ENCODE results near the gene RBM28.

Gene RBM28

DNA sequence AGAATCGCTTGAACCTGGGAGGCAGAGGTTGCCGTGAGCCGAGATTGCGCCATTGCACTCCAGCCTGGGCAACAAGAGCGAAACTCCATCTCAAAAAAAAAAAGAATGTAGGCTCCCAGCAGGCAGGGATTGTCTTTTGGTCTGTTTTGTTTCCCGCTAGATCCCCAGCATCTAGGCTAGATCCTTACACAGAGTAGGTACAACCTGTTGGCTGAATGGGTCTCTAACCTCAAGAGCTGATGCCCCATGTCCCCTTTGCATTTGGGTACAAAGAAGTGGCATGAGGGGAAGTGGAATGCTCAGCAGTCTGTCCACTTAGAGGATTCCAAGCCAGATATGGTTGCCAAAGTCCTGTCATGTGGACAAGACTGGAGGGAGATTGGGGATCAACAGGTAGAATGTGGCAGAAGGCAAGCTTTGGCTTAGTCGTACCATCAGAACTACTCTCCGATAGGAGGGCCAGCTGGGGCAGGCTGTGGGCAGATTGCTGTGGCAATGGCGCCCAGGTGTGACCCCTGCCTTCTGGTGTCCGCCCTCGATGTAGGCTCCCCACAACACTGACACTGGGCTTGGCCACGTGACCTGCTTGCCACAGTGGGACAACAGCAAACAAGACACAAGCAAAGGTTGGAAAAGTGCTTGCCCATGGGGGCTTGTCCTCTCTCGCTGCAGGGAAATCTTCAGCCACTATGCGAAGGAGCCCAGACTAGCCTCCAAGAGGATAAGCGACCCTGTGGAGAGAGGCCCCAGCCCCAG is 81.3 kb downstream of the RBM28 start:
- DNase-seq (ENCODE audit: low read depth in 2 of 3, low spot score in 2 of 3) = no peak

DNA sequence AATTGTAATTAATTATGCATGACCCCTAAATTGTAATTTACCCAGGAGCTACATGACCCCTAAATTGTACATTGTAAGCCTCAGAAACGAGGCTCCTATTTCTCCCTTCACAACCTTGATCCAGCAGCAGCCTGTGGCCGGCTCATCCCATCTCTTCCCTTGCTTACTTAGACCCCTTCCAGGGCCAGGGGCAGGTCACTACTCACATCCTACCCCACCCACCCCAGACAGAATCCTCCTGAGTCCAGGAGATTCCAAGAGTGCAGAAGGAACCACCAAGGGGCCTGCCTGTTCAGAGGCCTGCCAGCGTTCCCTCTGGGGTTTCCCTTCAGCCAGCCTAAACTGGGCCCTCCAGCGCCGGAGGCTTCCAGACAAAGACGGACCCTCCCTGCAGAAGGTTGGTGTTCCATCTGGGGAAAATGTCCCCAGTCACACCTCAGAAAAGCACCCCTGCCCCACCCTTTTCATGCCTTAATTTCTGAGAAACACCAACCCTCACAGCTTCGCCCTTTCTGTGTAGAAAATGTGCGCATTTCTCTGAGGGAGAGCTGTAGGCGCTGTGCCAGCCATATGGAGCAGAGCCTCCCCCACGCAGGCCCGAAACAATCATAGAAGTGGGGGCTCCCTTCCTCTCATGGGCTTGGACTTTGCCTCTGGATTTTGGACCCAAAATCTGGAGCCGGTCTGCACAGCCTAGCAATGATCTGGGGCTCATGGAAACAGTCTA is 83.5 kb downstream of the RBM28 start:
- DNase-seq (ENCODE audit: low read depth in 2 of 3, low spot score in 2 of 3) = no peak

DNA sequence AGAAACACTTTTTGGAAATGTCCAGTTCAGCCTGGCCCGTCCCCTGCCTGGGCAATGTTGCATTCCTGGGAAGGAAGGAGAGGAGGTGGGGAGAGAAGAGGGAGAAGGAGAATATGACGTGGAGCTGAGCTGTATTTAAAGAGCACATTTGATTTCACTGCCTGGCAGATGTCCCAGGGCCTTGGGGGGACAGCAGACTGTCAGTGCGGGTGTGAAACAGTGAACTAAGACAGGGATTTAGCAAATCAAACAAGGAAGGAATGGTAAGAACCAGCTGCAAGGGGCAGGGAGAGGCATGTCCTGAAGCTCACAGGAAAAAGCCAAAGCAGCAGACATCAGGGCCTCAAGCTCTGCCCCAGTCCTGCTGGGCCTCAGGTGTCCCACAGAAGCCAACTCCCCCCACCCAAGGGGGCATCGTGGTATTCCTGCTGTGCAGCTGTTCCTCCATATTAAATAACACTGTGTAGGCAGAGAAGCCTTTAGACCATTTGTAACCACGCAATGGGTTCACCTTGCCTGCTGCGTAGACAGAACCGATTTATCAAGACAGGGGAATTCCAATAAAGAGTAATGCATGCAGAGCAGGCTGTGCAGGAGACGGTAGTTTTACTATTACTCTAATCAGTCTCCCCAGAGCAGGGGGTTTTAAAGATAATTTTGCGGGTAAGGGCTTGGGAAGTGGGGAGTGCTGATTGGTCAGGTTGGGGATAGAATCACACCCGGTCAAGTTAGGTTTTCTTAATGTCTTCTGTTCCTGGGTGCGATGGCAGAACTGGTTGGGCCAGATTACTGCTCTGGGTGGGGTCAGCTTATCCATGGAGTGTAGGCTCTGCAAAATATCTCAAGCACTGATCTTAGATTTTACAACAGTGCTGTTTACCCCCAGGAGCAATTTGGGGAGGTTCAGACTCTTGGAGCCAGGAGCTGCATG is 84.3 kb downstream of the RBM28 start:
- no peak for DNase-seq (ENCODE audit: low read depth in 2 of 3, low spot score in 2 of 3)

DNA sequence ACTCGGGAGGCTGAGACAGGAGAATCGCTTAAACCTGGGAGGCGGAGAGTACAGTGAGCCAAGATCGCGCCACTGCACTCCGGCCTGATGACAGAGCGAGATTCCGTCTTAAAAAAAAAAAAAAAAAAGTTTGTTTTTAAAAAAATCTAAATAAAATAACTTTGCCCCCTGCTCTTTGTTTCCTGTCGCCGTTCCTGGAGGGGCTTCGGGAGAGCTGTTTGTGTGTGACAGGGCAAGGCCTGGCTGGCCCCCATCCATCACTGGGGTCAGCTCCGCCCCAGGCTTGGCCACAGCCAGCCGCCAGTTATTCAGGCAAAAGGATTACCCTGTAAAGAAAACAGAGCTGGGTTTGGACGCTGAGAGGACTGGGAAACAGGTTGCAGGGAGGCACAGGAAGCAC is 86.2 kb downstream of the RBM28 start:
- DNase-seq (ENCODE audit: low read depth in 2 of 3, low spot score in 2 of 3) = no peak

DNA sequence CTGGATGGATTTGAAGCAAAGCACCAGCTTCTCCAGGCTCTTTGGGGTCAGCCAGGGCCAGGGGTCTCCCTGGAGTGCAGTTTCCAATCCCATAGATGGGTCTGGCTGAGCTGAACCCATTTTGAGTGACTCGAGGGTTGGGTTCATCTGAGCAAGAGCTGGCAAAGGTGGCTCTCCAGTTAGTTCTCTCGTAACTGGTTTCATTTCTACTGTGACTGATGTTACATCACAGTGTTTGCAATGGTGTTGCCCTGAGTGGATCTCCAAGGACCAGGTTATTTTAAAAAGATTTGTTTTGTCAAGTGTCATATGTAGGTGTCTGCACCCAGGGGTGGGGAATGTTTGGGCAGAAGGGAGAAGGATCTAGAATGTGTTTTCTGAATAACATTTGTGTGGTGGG is 88.4 kb downstream of the RBM28 start:
- DNase-seq (ENCODE audit: low read depth in 2 of 3, low spot score in 2 of 3) = no peak

DNA sequence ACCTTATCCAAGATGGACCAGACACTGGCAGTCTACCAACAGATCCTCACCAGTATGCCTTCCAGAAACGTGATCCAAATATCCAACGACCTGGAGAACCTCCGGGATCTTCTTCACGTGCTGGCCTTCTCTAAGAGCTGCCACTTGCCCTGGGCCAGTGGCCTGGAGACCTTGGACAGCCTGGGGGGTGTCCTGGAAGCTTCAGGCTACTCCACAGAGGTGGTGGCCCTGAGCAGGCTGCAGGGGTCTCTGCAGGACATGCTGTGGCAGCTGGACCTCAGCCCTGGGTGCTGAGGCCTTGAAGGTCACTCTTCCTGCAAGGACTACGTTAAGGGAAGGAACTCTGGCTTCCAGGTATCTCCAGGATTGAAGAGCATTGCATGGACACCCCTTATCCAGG is 89.2 kb downstream of the RBM28 start:
- DNase-seq (ENCODE audit: low read depth in 2 of 3, low spot score in 2 of 3) = no peak

DNA sequence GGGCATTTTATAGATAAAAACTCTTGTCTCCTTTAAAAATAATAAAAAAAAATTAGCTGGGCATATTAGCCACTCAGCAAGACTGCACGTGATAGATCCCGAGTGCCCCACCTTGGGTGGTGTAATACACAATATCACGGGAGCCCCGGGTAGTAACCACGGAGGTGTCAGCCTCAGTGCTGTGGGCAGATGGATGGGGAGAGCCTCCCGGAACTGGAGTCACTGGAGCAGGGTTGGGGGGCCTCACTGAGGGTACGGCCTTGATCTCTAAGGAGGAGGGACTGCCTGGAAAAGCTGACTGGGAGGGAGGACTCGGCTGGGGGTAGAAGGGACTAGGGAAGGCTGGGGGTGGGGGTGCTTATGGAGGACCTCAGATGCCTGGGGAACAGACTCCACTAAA is 90.0 kb downstream of the RBM28 start:
- DNase-seq (ENCODE audit: low read depth in 2 of 3, low spot score in 2 of 3) = no peak

DNA sequence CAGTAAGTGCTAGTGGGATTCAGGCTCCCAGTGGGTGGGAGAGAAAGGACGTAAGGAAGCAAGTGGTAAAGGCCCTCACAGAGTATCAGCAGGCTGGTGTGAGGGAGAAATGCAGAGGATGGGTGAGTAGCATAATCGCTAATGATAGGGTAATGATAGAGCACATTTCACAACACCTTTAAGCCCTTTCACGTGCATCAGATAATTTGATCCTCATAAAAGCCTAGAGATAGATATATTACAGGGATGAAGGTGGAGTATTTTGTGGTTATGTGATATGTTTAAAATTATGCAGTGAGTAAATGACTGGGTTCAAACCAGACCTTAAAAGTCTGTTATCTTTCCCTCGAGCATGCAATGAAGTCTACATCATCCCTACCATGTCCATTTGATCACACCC is 92.4 kb downstream of the RBM28 start:
- no peak for DNase-seq (ENCODE audit: low read depth in 2 of 3, low spot score in 2 of 3)
